H9 (cell line): ENCODE measurements around the gene FBRSL1. TPM values are rescaled to one million over a fixed set of nuclear protein-coding genes. Genes with fewer than 3 reads are reported as not detected.

Source experiments
- DNase-seq: peaks from one replicate; pipeline ENCODE4 v3.0.0-alpha.2; 2017
- H2AFZ ChIP-seq: one replicate; pipeline ENCODE4 v1.6.1; 2013; ENCODE audit warnings: mild to moderate bottlenecking, low read length, control low read depth, moderate library complexity
- H2AK5ac ChIP-seq: 2 replicates; pipeline ENCODE4 v1.6.1; 2013; ENCODE audit warnings: low read length, control low read depth, mixed read lengths; ENCODE audit not compliant: insufficient read length
- H2BK120ac ChIP-seq: one replicate; pipeline ENCODE4 v1.6.1; 2013; ENCODE audit warnings: low read depth, mild to moderate bottlenecking, low read length, control low read depth, inconsistent platforms; ENCODE audit not compliant: poor library complexity, severe bottlenecking
- H2BK12ac ChIP-seq: 2 replicates; pipeline ENCODE4 v1.6.1; 2013; ENCODE audit warnings: low read length, control low read depth, mixed read lengths, low read depth; ENCODE audit not compliant: insufficient read length
- H2BK15ac ChIP-seq: 2 replicates; pipeline ENCODE4 v1.6.1; 2013; ENCODE audit warnings: low read depth, low read length, control low read depth
- H2BK20ac ChIP-seq: one replicate; pipeline ENCODE4 v1.6.1; 2013; ENCODE audit warnings: low read depth, mild to moderate bottlenecking, low read length, control low read depth, inconsistent platforms; ENCODE audit not compliant: poor library complexity, severe bottlenecking
- H2BK5ac ChIP-seq: 2 replicates; pipeline ENCODE4 v1.6.1; 2013; ENCODE audit warnings: low read length, control low read depth, mixed read lengths; ENCODE audit not compliant: insufficient read length
- H3K14ac ChIP-seq: 2 replicates; pipeline ENCODE4 v1.6.1; 2013; ENCODE audit warnings: low read length, control low read depth; ENCODE audit not compliant: insufficient read depth
- H3K18ac ChIP-seq: 2 replicates; pipeline ENCODE4 v1.6.1; 2013; ENCODE audit warnings: low read depth, mild to moderate bottlenecking, mixed read lengths, low read length, control low read depth; ENCODE audit not compliant: insufficient read length
- H3K23ac ChIP-seq: 2 replicates; pipeline ENCODE4 v1.6.1; 2013; ENCODE audit warnings: low read length, control low read depth, mixed read lengths, low read depth; ENCODE audit not compliant: insufficient read length
- H3K23me2 ChIP-seq: 2 replicates; pipeline ENCODE4 v1.6.1; 2013; ENCODE audit warnings: low read depth, mild to moderate bottlenecking, mixed read lengths, low read length, control low read depth; ENCODE audit not compliant: insufficient read length, poor library complexity, severe bottlenecking
- H3K27ac ChIP-seq: 2 replicates; pipeline ENCODE4 v1.5.1; 2013; ENCODE audit warnings: low read length, control low read depth, mixed read lengths, low read depth; ENCODE audit not compliant: insufficient read length
- H3K27me3 ChIP-seq: 2 replicates; pipeline ENCODE4 v1.6.1; 2013; ENCODE audit warnings: low read length, control low read depth, inconsistent platforms; ENCODE audit not compliant: insufficient read depth
- H3K4ac ChIP-seq: 2 replicates; pipeline ENCODE4 v1.6.1; 2013; ENCODE audit warnings: low read depth, mild to moderate bottlenecking, control low read depth, inconsistent platforms, low read length, moderate library complexity
- H3K4me1 ChIP-seq: 2 replicates; pipeline ENCODE4 v1.6.1; 2013; ENCODE audit warnings: low read length, control low read depth, inconsistent platforms; ENCODE audit not compliant: insufficient read depth
- H3K4me2 ChIP-seq: 2 replicates; pipeline ENCODE4 v1.6.1; 2013; ENCODE audit warnings: low read length, control low read depth, mixed read lengths; ENCODE audit not compliant: insufficient read length, insufficient read depth
- H3K56ac ChIP-seq: 2 replicates; pipeline ENCODE4 v1.6.1; 2013; ENCODE audit warnings: low read depth, mild to moderate bottlenecking, mixed read lengths, low read length, control low read depth; ENCODE audit not compliant: insufficient read length
- H3K79me1 ChIP-seq: 2 replicates; pipeline ENCODE4 v1.6.1; 2013; ENCODE audit warnings: low read depth, mild to moderate bottlenecking, moderate library complexity, low read length, control low read depth, inconsistent platforms; ENCODE audit not compliant: insufficient read depth, poor library complexity, severe bottlenecking
- H3K79me2 ChIP-seq: 2 replicates; pipeline ENCODE4 v1.6.1; 2013; ENCODE audit warnings: low read length, control low read depth, inconsistent platforms; ENCODE audit not compliant: insufficient read depth
- H3K9ac ChIP-seq: 2 replicates; pipeline ENCODE4 v1.6.1; 2013; ENCODE audit warnings: low read length, control low read depth, mixed read lengths; ENCODE audit not compliant: insufficient read length; ENCODE audit errors: extremely low read depth
- H3K9me3 ChIP-seq: one replicate; pipeline ENCODE4 v1.6.1; 2013; ENCODE audit warnings: low read depth, low read length, inconsistent platforms; ENCODE audit not compliant: control insufficient read depth
- H3T11ph ChIP-seq: one replicate; pipeline ENCODE4 v1.6.1; 2013; ENCODE audit warnings: mild to moderate bottlenecking, low read length, control low read depth, inconsistent platforms
- H4K20me1 ChIP-seq: one replicate; pipeline ENCODE4 v1.6.1; 2013; ENCODE audit not compliant: control insufficient read depth, insufficient read length, insufficient read depth
- H4K5ac ChIP-seq: 2 replicates; pipeline ENCODE4 v1.6.1; 2013; ENCODE audit warnings: low read depth, mild to moderate bottlenecking, mixed read lengths, low read length, control low read depth; ENCODE audit not compliant: insufficient read length
- H4K8ac ChIP-seq: replicated peaks from 2 replicates; pipeline ENCODE4 v1.6.1; 2013; ENCODE audit warnings: low read length, control low read depth, mixed read lengths, low read depth; ENCODE audit not compliant: insufficient read length
- H4K91ac ChIP-seq: 2 replicates; pipeline ENCODE4 v1.6.1; 2013; ENCODE audit warnings: low read depth, mild to moderate bottlenecking, moderate library complexity, mixed read lengths, low read length, control low read depth; ENCODE audit not compliant: insufficient read length
- H3K27ac Mint-ChIP-seq, 3 experiments: 2 replicates in 2 of 3; 3 replicates in 1 of 3; pipeline ENCODE4 v1.8.0; 2020 to 2021; ENCODE audit warnings: mixed read lengths in 3 of 3, mild to moderate bottlenecking in 1 of 3, moderate library complexity in 1 of 3
- H3K27me3 Mint-ChIP-seq: 2 replicates; pipeline ENCODE4 v1.8.0; 2021; ENCODE audit warnings: low read depth, mild to moderate bottlenecking, moderate library complexity, mixed read lengths
- H3K36me3 Mint-ChIP-seq, 3 experiments: 2 replicates in 2 of 3; 3 replicates in 1 of 3; pipeline ENCODE4 v1.8.0; 2020 to 2021; ENCODE audit warnings: low read depth in 3 of 3, mixed read lengths in 3 of 3; ENCODE audit not compliant: insufficient read depth in 1 of 3
- H3K4me1 Mint-ChIP-seq, 2 experiments: 2 replicates each; pipeline ENCODE4 v1.8.0; 2020; ENCODE audit warnings: mixed read lengths in 2 of 2
- H3K4me3 Mint-ChIP-seq, 2 experiments: 2 replicates in 1 of 2; 3 replicates in 1 of 2; pipeline ENCODE4 v1.8.0; 2020 to 2021; ENCODE audit warnings: mild to moderate bottlenecking in 2 of 2, mixed read lengths in 2 of 2, moderate library complexity in 1 of 2
- H3K9me3 Mint-ChIP-seq, 2 experiments: 2 replicates in 1 of 2; 3 replicates in 1 of 2; pipeline ENCODE4 v1.8.0; 2020; ENCODE audit warnings: mild to moderate bottlenecking in 2 of 2, mixed read lengths in 2 of 2, moderate library complexity in 1 of 2
- CTCF ChIP-seq: fragments of 200-600 bp; sonication (generic); conservative IDR thresholded peaks from 3 replicates; pipeline ENCODE4 v1.8.0; 2021; ENCODE audit warnings: antibody characterized with exemption, mild to moderate bottlenecking
- WGBS: extraction: QIAGEN DNeasy Blood & Tissue Kit; methylation state at CpG from one replicate; pipeline ENCODE4 v1.1.7; 2013; ENCODE audit warnings: missing lambda C conversion rate, low lambda C conversion rate, mixed read lengths; ENCODE audit not compliant: insufficient read length; ENCODE audit errors: extremely low coverage; 5-methylcytosine and 5-hydroxymethylcytosine counted together
- total RNA-seq: library from RNA; stranded (reverse); gene quantifications from 2 replicates; pipeline ENCODE4 v1.2.1, GENCODE V29; 2021

FBRSL1 gene
- total RNA-seq, 1 experiment from 2014 or later, result 90.8 TPM

GRCh38 chr12:132485619-132486018, 4.3 kb upstream of the FBRSL1 start:
- H3K79me1 ChIP-seq, result no peaks in the 10 kb centered on the region
- H3K36me3 Mint-ChIP-seq, result no peaks in the 10 kb centered on the region; a peak in 2 of 7 replicates
- no peak overlapping the region for H4K91ac ChIP-seq
- no peak overlapping the region for H3K9ac ChIP-seq
- no peak overlapping the region for H3K23ac ChIP-seq
- H2AK5ac ChIP-seq, result no peak overlapping the region
- no peak overlapping the region for H2BK12ac ChIP-seq
- H3K27ac Mint-ChIP-seq, result no peak overlapping the region
- TF ChIP-seq CTCF, result no peak
- no peak overlapping the region for H2AFZ ChIP-seq
- WGBS, result no CpG with 5 or more reads among the region's 8 CpGs
- H3K9me3 Mint-ChIP-seq, result no peaks in the 10 kb centered on the region
- H3K4me1 ChIP-seq, result no peaks in the 10 kb centered on the region; the same call in 1 of the 2 replicates
- peaks cover 33% of the 10 kb centered on the region; the same call in 1 of the 2 replicates for H3K27me3 ChIP-seq
- no peak overlapping the region for H2BK5ac ChIP-seq
- H3T11ph ChIP-seq, result no peak overlapping the region
- H4K20me1 ChIP-seq, result no peaks in the 10 kb centered on the region
- H3K14ac ChIP-seq, result no peak overlapping the region
- no peak overlapping the region for H3K56ac ChIP-seq
- no peak overlapping the region for H3K4me3 Mint-ChIP-seq
- H3K4me2 ChIP-seq, result no peak overlapping the region
- peaks cover 6 to 13% of the 10 kb centered on the region in 2 experiments for H3K4me1 Mint-ChIP-seq
- no peak overlapping the region for H3K27ac ChIP-seq
- peaks cover 82% of the 10 kb centered on the region for H3K27me3 Mint-ChIP-seq
- no peak overlapping the region for H2BK20ac ChIP-seq
- no peak overlapping the region for H2BK120ac ChIP-seq
- H4K5ac ChIP-seq, result no peak overlapping the region
- no peaks in the 10 kb centered on the region for H3K79me2 ChIP-seq
- no peak overlapping the region for H3K18ac ChIP-seq
- H3K4ac ChIP-seq, result no peak overlapping the region
- H2BK15ac ChIP-seq, result no peak overlapping the region
- H4K8ac ChIP-seq, result no peak overlapping the region
- DNase-seq, result no peak
- peaks cover under 1% of the 10 kb centered on the region for H3K23me2 ChIP-seq
- no peaks in the 10 kb centered on the region for H3K9me3 ChIP-seq
